Adrenal gland (tissue), 12 donors: ENCODE results near the gene CPT1A. TPM values are rescaled to one million over a fixed set of nuclear protein-coding genes. Genes with fewer than 3 reads are reported as not detected.

ENCODE experiments used
- DNase-seq, 7 donors: peaks; one replicate each; pipeline ENCODE4 v3.0.0-alpha.2; 2019 to 2020
- H3K27ac ChIP-seq, 5 donors: fragments of 200-600 bp; sonication (generic) in 4 of 5; 1 replicate in 3 of 5; 2 replicates in 2 of 5; pipeline versions ENCODE4 v1.5.1 to v1.8.0; 2016 to 2020; ENCODE audit warnings: mild to moderate bottlenecking in 1 of 5
- H3K27me3 ChIP-seq: fragments of 200-600 bp; 2 replicates; pipeline ENCODE4 v1.8.0; 2021
- H3K36me3 ChIP-seq, 2 donors: fragments of 200-600 bp; replicated peaks in 1 of 2; 1 replicate in 1 of 2; 2 replicates in 1 of 2; pipeline versions ENCODE4 v1.5.1 to v1.8.0; 2018 to 2022
- H3K4me1 ChIP-seq, 2 donors: fragments of 200-600 bp; replicated peaks in 1 of 2; 1 replicate in 1 of 2; 2 replicates in 1 of 2; pipeline versions ENCODE4 v1.5.1 to v1.8.0; 2018 to 2021
- H3K4me3 ChIP-seq, 4 donors: fragments of 200-600 bp; sonication (generic) in 3 of 4; one replicate each; pipeline ENCODE4 v1.5.1; 2016 to 2018
- H3K9me3 ChIP-seq, 3 donors: fragments of 200-600 bp; sonication (generic) in 1 of 3; replicated peaks in 1 of 3; 1 replicate in 2 of 3; 2 replicates in 1 of 3; pipeline versions ENCODE4 v1.5.1 to v1.8.0; 2016 to 2021
- CTCF ChIP-seq, 6 experiments: fragments of 450-650 bp in 4 of 6; fragments of 200-600 bp in 2 of 6; sonication (generic) in 1 of 6; IDR thresholded peaks; 1 replicate in 5 of 6; 2 replicates in 1 of 6; pipeline versions ENCODE4 v1.5.1 to v1.8.0; 2016 to 2021; ENCODE audit warnings: antibody characterized with exemption in 6 of 6, mild to moderate bottlenecking in 2 of 6, moderate library complexity in 1 of 6
- POLR2A ChIP-seq, 2 donors: fragments of 450-650 bp; IDR thresholded peaks; one replicate each; pipeline ENCODE4 v1.6.1; 2017; ENCODE audit warnings: antibody characterized with exemption in 2 of 2, mild to moderate bottlenecking in 2 of 2, moderate library complexity in 1 of 2
- WGBS, 4 donors: extraction: QIAGEN DNeasy Blood & Tissue Kit in 2 of 4; methylation state at CpG; one replicate each; pipeline versions ENCODE4 v1.1.5 to v1.1.7; 2013 to 2017; 5-methylcytosine and 5-hydroxymethylcytosine counted together
- intact Hi-C, 2 donors: fragments of 100-400 bp; cut with DNase I; formaldehyde crosslinking; loops; one replicate each; pipeline versions ENCODE4 v1.14.1 to v1.15.0; 2022 to 2023
- polyA plus RNA-seq, 3 donors: library from polyadenylated mRNA; stranded (reverse); fragments of 200-250 nt in 2 of 3; fragments of 350-450 nt in 1 of 3; fragmentation: Illumina TruSeq in 1 of 3; extraction: RNeasy Lipid Tissue Mini Kit (QIAGEN cat#74804) in 1 of 3; gene quantifications; one replicate each; pipeline ENCODE4 v1.2.3, GENCODE V29; 2013 to 2014
- total RNA-seq, 9 donors: library from RNA; depleted of rRNA in 4 of 9; stranded (reverse); fragments of >200 nt in 4 of 9; fragments of 120-200 nt in 1 of 9; fragmentation: NEBNext Ultra II Directional in 1 of 9; extraction: Animal tissue kit (Norgen Biotek cat#: 25700) in 1 of 9; gene quantifications; one replicate each; pipeline versions ENCODE4 v1.1.0 to v1.2.4, GENCODE V29; 2013 to 2023
- donor health status: healthy with polysubstance abuse.
- donor health status: Bipolar disorder and iron deficiency.
- donor health status: DM: yes; HTN: yes; CAD: no.
- donor health status: DM: no; HTN: no; CAD: no.
- donor health status: DM: no; HTN: no; CAD: no.
- donor health status: DM: yes; HTN: yes; CAD: no.

The CPT1A gene
- total and polyA plus RNA-seq, 12 donors: 15.2 to 140 (median 66.0) TPM

DNA sequence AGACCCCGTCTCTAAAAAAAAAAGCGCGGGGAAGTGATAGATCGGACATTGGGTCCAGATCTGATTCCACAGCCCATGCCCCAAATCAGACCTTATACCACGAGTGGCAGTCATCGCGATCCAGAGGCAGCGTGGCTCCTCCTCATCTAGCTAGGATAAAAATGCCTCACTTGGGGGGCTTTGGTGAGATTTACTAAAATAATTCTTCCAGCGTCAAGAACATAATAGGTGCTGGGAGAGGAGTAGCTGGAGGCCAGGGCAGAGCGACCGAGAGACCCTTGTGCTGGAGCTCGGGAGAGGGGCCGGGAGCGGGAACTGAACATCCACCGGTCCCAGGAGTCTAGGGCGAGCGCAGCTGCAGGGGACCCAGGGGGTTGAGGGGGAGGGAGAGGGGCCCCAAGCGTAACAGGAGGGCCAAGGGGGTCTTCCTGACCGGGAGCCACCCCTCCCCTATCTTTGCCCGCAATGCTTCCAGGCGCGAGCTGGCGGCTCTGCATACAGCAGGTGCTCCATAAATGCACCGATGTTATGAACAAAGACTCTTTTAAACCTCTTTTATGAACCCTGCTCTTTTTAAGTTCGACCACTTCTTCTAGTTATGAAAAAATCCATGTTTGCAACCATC, 823 bp upstream of the CPT1A start:
- H3K9me3 ChIP-seq: no peaks in the 10 kb centered on the region
- no peaks in the 10 kb centered on the region for H3K36me3 ChIP-seq
- no peak for TF ChIP-seq POLR2A (IDR thresholded peaks at IDR 0.05)
- 41 to 58% (median 49%) methylated on average over 21 to 25 of the region's 25 CpGs for WGBS, 4 donors
- intact Hi-C loops: no loop called here
- peaks cover 42 to 44% of the 10 kb centered on the region in 2 donors for H3K4me1 ChIP-seq
- peak overlapping the region in 4 of 5 donors; percentile 3 to 98 (median 96) for H3K27ac ChIP-seq
- peak overlapping the region in 3 of 4 donors; percentile 1 to 95 (median 40) for H3K4me3 ChIP-seq
- no peak for DNase-seq
- H3K27me3 ChIP-seq: no peaks in the 10 kb centered on the region

DNA sequence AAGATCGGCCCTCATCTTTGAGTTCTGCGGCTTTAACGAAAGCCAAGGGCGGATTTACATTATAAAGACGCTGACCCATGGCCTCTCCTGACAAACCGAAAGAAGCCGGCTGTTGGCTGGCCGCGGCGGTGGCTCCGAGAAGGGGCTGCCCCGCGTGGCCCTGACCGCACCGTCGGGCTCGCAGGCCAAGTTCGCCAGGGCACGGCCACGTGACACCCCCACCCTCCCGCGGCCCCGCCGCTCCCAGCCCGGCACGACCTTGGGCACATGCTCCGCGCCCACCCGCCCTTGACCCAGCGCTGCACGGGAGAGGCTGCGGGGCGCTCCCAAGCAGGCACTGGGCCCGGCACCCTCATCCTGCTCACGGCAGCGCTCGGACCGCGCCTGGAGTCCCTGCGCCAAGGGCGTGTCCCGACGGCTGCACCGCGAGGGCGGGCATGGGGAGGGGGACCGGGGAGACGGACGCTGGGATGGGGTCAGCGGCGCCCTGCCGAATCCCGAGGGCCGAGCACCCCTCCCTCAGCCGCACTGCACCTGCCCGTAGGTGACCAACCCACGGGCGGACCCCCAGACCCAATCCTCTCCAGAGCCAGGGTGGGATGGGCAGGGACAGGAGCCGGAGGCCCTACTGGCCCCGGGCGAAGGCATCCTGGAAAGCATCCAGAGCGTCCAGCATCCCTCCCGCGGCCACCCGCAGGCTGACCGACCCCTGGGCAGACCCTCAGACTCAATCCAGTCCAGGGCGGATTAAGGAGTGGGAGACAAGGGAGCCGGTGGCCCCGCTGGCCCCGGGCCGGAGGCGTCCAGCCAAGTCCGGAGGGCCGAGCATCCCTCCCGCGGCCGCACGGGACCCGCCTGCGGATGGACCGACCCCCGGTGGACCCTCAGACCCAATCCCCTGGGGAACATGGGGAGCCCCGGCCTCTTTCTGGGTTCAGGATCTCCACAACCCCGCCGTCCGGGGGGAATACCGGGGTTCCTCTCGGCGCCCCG, 759 bp downstream of the CPT1A start:
- H3K27me3 ChIP-seq: no peaks in the 10 kb centered on the region
- H3K27ac ChIP-seq: peak overlapping the region; percentile 82 to 98 (median 96)
- H3K4me3 ChIP-seq: peak overlapping the region in 3 of 4 donors; percentile 38 to 95 (median 86)
- WGBS, 4 donors: 0 to 4% (median 1%) methylated on average over 8 to 90 of the region's 90 CpGs
- peaks cover 57 to 60% of the 10 kb centered on the region in 2 donors for H3K4me1 ChIP-seq
- TF ChIP-seq POLR2A (IDR thresholded peaks at IDR 0.05) (peak in 1 of 2 donors; percentile 43), CTCF (IDR thresholded peaks at IDR 0.05) (no peak)
- intact Hi-C loops: no loop called here
- peak; percentile 65 to 83 (median 71) for DNase-seq
- no peaks in the 10 kb centered on the region for H3K9me3 ChIP-seq
- H3K36me3 ChIP-seq: no peaks in the 10 kb centered on the region

DNA sequence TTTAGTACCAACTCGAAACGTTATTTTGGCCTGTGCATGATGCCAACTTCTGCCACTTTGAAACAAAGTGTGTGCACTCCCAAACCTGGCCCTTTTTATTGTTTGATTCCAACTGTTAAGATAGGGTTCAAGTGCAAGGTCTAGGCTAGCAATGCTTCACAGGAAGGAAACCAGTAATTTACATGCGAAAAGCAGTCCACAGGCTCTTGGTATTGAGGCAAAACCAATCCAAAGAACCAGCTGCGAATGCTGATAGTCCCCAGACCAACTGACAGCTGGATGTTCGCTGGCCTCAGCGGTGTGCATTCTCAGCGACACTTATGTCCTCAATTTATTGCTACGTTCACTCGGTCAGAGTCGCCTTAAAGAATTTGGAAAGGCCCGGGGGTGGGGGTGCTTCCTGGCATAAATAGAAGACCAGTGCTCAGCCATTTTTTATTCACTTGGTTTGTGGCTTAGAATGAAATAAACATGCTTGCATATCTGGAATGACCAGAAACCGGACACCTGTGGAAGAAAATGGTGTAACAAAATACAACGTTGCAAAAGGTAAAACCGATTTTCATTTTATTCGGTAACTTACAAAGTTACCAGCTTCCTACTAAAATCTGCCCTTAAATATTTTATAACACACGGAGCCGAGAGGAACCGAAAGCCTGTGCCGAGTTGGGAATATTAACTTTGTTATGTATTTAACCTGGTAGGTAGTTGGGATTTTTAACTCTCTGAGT, 1.6 kb downstream of the CPT1A start:
- H3K9me3 ChIP-seq: no peaks in the 10 kb centered on the region
- H3K4me1 ChIP-seq: peaks cover 62 to 66% of the 10 kb centered on the region in 2 donors
- intact Hi-C loops: no loop called here
- peak overlapping the region in 2 of 4 donors; percentile 86 to 95 for H3K4me3 ChIP-seq
- peak overlapping the region; percentile 82 to 98 (median 96) for H3K27ac ChIP-seq
- TF ChIP-seq POLR2A (IDR thresholded peaks at IDR 0.05): no peak
- 5 to 10% (median 8%) methylated on average over 18 to 19 of the region's 19 CpGs for WGBS, 4 donors
- peak in 2 of 7 donors; percentile 38 to 63 for DNase-seq
- H3K36me3 ChIP-seq: no peaks in the 10 kb centered on the region
- H3K27me3 ChIP-seq: no peaks in the 10 kb centered on the region

GRCh38 chr11:68839054-68839865, 2.5 kb downstream of the CPT1A start:
- Histone ChIP-seq H3K27ac (peak overlapping the region; percentile 82 to 98 (median 96)), H3K36me3 (no peaks in the 10 kb centered on the region), H3K4me1 (peaks cover 60 to 66% of the 10 kb centered on the region in 2 donors), H3K27me3 (no peaks in the 10 kb centered on the region), H3K4me3 (peak overlapping the region in 2 of 4 donors; percentile 16 to 95), H3K9me3 (no peaks in the 10 kb centered on the region)
- TF ChIP-seq POLR2A (IDR thresholded peaks at IDR 0.05) (peak in 1 of 2 donors; percentile 80), CTCF (IDR thresholded peaks at IDR 0.05) (peak in 2 of 6 experiments; percentile 0 to 10)
- 0 to 1% (median 0%) methylated on average over 4 to 61 of the region's 61 CpGs for WGBS, 4 donors
- DNase-seq: peak; percentile 96 to 98 (median 97)
- intact Hi-C loops: no loop called here
